ENCODE data around the gene RNF2.

The RNF2 gene

DNA sequence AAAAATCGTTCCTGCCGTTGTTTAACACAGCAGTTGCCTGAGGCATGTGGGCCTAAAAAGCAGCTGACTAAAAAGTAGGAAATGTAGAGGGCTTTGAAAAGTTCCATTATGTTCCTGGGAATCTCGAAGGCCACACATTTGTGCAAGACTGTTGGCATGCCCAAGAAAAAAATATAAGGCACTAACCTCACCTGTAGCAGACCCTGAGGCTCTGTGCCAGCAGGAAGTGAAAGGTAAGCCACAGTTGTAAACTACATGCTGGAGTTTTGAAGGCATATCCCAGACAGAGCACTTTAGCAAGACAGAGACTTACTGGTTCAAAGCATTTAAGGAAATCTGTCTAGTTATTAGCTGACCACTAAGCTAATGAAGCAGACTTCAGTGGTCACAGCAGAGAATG lies 58.7 kb downstream of the RNF2 start:
- H3K27ac ChIP-seq, result no peak overlapping the region
- DNase-seq, result no peak
- peaks cover 5% of the 10 kb centered on the region; the same call in 1 of the 2 replicates for H3K36me3 ChIP-seq
- H3K4me3 ChIP-seq (ENCODE audit: low read depth, low read length), result no peak overlapping the region
- no peaks in the 10 kb centered on the region for H3K9me3 ChIP-seq (ENCODE audit: severe bottlenecking)
- no peak for TF ChIP-seq CTCF (IDR thresholded peaks at IDR 0.05; ENCODE audit: low read depth, low read length)
- H3K27me3 ChIP-seq (ENCODE audit: insufficient read depth, low read depth, severe bottlenecking), result no peaks in the 10 kb centered on the region

- Histone ChIP-seq H3K9me3 (ENCODE audit: severe bottlenecking) (no peaks in the 10 kb centered on the region), H3K36me3 (no peaks in the 10 kb centered on the region), H3K4me3 (ENCODE audit: low read depth, low read length) (no peak overlapping the region), H3K27me3 (ENCODE audit: insufficient read depth, low read depth, severe bottlenecking) (no peaks in the 10 kb centered on the region), H3K27ac (no peak overlapping the region)
- TF ChIP-seq CTCF (IDR thresholded peaks at IDR 0.05; ENCODE audit: low read depth, low read length), result no peak
- no peak for DNase-seq
These were observed 59.8 kb downstream of the RNF2 start for GRCh38 chr1:185105121-185105520.

GRCh38 chr1:185108321-185108720 lies 63.0 kb downstream of the RNF2 start:
- Histone ChIP-seq H3K27ac (no peak overlapping the region), H3K36me3 (no peaks in the 10 kb centered on the region), H3K4me3 (ENCODE audit: low read depth, low read length) (no peak overlapping the region), H3K27me3 (ENCODE audit: insufficient read depth, low read depth, severe bottlenecking) (no peaks in the 10 kb centered on the region), H3K9me3 (ENCODE audit: severe bottlenecking) (no peaks in the 10 kb centered on the region)
- TF ChIP-seq CTCF (IDR thresholded peaks at IDR 0.05; ENCODE audit: low read depth, low read length), result no peak
- DNase-seq, result no peak

DNA sequence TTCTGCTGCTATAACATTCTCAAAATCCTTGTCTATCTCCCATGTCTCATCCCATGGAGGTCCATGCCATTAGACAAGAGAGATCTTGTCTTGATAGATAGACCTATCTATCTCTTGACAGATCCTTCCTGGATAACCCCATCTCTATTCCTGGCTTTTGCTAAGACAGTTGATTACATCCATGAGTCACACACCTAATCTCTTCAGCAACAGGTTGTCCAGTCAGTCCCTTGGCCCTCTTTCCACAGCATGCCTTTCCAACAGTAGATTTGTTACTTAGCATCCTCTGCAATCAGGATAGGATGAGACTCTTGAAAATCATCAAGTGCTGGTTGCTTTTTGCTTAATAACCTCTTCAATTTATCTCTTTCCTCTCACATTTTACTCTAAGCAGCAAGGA lies 64.8 kb downstream of the RNF2 start:
- Histone ChIP-seq H3K4me3 (ENCODE audit: low read depth, low read length) (no peak overlapping the region), H3K27ac (no peak overlapping the region), H3K36me3 (no peaks in the 10 kb centered on the region), H3K27me3 (ENCODE audit: insufficient read depth, low read depth, severe bottlenecking) (no peaks in the 10 kb centered on the region), H3K9me3 (ENCODE audit: severe bottlenecking) (no peaks in the 10 kb centered on the region)
- DNase-seq, result no peak
- no peak for TF ChIP-seq CTCF (IDR thresholded peaks at IDR 0.05; ENCODE audit: low read depth, low read length)

DNA sequence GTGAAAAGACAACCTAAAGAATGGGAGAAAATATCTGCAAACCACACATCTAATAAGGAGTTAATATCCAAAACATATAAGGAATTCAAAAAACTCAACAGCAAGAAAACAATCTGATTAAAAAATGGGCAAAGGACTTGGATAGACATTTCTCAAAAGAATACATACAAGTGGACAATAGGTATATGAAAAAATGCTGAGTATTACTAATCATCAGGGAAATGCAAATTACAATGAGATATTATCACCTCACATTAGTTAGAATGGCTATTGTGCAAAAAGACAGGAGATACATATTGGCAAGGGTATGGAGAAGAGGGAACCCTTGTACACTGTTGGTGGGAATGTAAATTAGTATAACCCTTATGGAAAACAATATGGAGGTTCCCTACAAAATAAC lies 66.5 kb downstream of the RNF2 start:
- no peak for DNase-seq
- H3K27me3 ChIP-seq (ENCODE audit: insufficient read depth, low read depth, severe bottlenecking), result no peaks in the 10 kb centered on the region
- H3K9me3 ChIP-seq (ENCODE audit: severe bottlenecking), result no peaks in the 10 kb centered on the region
- TF ChIP-seq CTCF (IDR thresholded peaks at IDR 0.05; ENCODE audit: low read depth, low read length), result no peak
- no peak overlapping the region for H3K27ac ChIP-seq
- H3K4me3 ChIP-seq (ENCODE audit: low read depth, low read length), result no peak overlapping the region
- H3K36me3 ChIP-seq, result no peaks in the 10 kb centered on the region

DNA sequence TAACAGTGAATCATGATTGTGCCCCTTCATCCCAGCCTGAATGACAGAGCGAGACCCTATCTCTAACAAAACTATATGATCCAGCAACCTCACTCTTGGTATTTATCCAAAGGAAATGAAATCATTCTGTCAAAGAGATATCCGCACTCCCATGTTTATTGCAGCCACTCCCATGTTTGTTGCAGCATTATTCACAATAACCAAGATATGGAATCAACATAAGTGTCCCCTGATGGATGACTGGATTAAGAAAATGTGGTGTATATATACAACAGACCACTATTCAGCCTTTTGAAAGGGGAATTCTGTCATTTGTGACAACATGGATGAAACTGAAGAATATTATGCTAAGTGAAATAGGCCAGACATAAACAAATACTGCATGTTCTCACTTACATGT lies 67.0 kb downstream of the RNF2 start:
- DNase-seq, result no peak

More for the DNA sequence above, 67.0 kb downstream of the RNF2 start:
- H3K4me3 ChIP-seq (ENCODE audit: low read depth, low read length), result no peak overlapping the region
- H3K36me3 ChIP-seq, result no peaks in the 10 kb centered on the region
- no peak overlapping the region for H3K27ac ChIP-seq
- no peak for TF ChIP-seq CTCF (IDR thresholded peaks at IDR 0.05; ENCODE audit: low read depth, low read length)
- no peaks in the 10 kb centered on the region for H3K27me3 ChIP-seq (ENCODE audit: insufficient read depth, low read depth, severe bottlenecking)
- H3K9me3 ChIP-seq (ENCODE audit: severe bottlenecking), result no peaks in the 10 kb centered on the region

Data from WERI-Rb-1 (cell line).